Caco-2 (cell line): ENCODE data around the gene SLTM. TPM values are rescaled to one million over a fixed set of nuclear protein-coding genes. Genes with fewer than 3 reads are reported as not detected.
"Not testable (repeated sequence)": the region's sequence is repeated elsewhere in the genome, so short reads cannot be mapped to it uniquely, and the experiment has no call there.

Experiments
- BruUV-seq: library from RNA; stranded (reverse); fragments of 400-500 nt; replicated peaks from 2 replicates; lab custom pipeline; 2021; lab: Mats Ljungman, UMichigan
- CTCF ChIA-PET: fragments of 300-600 bp; sonication (Branson Sonifier 250); formaldehyde crosslinking; loops from one replicate; lab custom pipeline; 2022; ENCODE audit warnings: antibody characterized with exemption; lab: Charles Lee
- POLR2A ChIA-PET: fragments of 300-600 bp; sonication (Branson Sonifier 250); formaldehyde crosslinking; loops from one replicate; lab custom pipeline; 2022; ENCODE audit warnings: antibody characterized with exemption; lab: Charles Lee
- DNase-seq, 2 experiments: peaks; one replicate each; pipeline versions ENCODE4 v3.0.0 to v3.0.0-alpha.2; 2020 to 2022
- H3K27me3 ChIP-seq: replicated peaks from 2 replicates; pipeline ENCODE4 v1.6.0; 2011; ENCODE audit warnings: low read length; ENCODE audit not compliant: control insufficient read depth, insufficient read depth
- H3K36me3 ChIP-seq: 2 replicates; pipeline ENCODE4 v1.5.1; 2011; ENCODE audit warnings: low read length; ENCODE audit not compliant: control insufficient read depth, insufficient read depth
- H3K4me1 ChIP-seq: fragments of 250-450 bp; sonication (Bioruptor Pico); 2 replicates; pipeline ENCODE4 v1.5.1; 2020; ENCODE audit warnings: mild to moderate bottlenecking
- H3K4me3 ChIP-seq: 2 replicates; pipeline ENCODE4 v1.5.1; 2011; ENCODE audit warnings: low read depth, mild to moderate bottlenecking, control low read depth, low read length
- H3K9me3 ChIP-seq: fragments of 250-450 bp; sonication (Bioruptor Pico); 2 replicates; pipeline ENCODE4 v1.5.1; 2020; ENCODE audit warnings: mild to moderate bottlenecking, moderate library complexity
- H3K27ac Mint-ChIP-seq: one replicate; pipeline ENCODE4 v1.8.0; 2022; ENCODE audit warnings: mixed read lengths; ENCODE audit not compliant: unreplicated experiment
- H3K27me3 Mint-ChIP-seq: one replicate; pipeline ENCODE4 v1.8.0; 2022; ENCODE audit warnings: mixed read lengths; ENCODE audit not compliant: insufficient read depth, unreplicated experiment
- H3K36me3 Mint-ChIP-seq: one replicate; pipeline ENCODE4 v1.8.0; 2022; ENCODE audit warnings: mild to moderate bottlenecking, mixed read lengths; ENCODE audit not compliant: insufficient read depth, unreplicated experiment
- H3K4me1 Mint-ChIP-seq: one replicate; pipeline ENCODE4 v1.8.0; 2022; ENCODE audit warnings: low read depth, mixed read lengths; ENCODE audit not compliant: unreplicated experiment
- H3K4me3 Mint-ChIP-seq: one replicate; pipeline ENCODE4 v1.8.0; 2022; ENCODE audit warnings: mild to moderate bottlenecking, moderate library complexity, mixed read lengths; ENCODE audit not compliant: unreplicated experiment
- H3K9me3 Mint-ChIP-seq: one replicate; pipeline ENCODE4 v1.8.0; 2022; ENCODE audit warnings: mixed read lengths; ENCODE audit not compliant: unreplicated experiment
- CTCF ChIP-seq, 2 experiments: fragments of 200-600 bp in 1 of 2; IDR thresholded peaks; 1 replicate in 1 of 2; 2 replicates in 1 of 2; pipeline versions ENCODE4 v1.5.1 to v1.8.0; 2011 to 2022; ENCODE audit warnings: antibody characterized with exemption in 1 of 2, control low read depth in 1 of 2, inconsistent platforms in 1 of 2, low read depth in 1 of 2, low read length in 1 of 2, mild to moderate bottlenecking in 1 of 2, moderate library complexity in 1 of 2; ENCODE audit not compliant: insufficient read depth in 1 of 2, severe bottlenecking in 1 of 2, unreplicated experiment in 1 of 2
- intact Hi-C: fragments of 100-400 bp; cut with micrococcal nuclease; formaldehyde crosslinking; loops from one replicate; pipeline ENCODE4 v1.10.0; 2022; ENCODE audit not compliant: unreplicated experiment
- total RNA-seq: library from RNA; stranded (reverse); gene quantifications from 2 replicates; pipeline ENCODE4 v1.2.3, GENCODE V29; 2022

SLTM gene
- total RNA-seq, 1 experiment from 2014 or later: 79.5 TPM

GRCh38 chr15:58864602-58865424 lies 68.7 kb downstream of the SLTM start:
- H3K9me3 Mint-ChIP-seq: peaks cover 13% of the 10 kb centered on the region
- intact Hi-C loops: loop anchor here (10.0 kb wide), 1 partner anchor 640 kb away; no protein-coding TSS in a partner anchor
- POLR2A ChIA-PET: interaction anchor here (0.5 kb wide), 1 partner anchor 1424 kb away, joined by 5 read pairs; no protein-coding TSS in a partner anchor
- TF ChIP-seq CTCF (IDR thresholded peaks at IDR 0.05; ENCODE audit: insufficient read depth in 1 of 2, low read depth in 1 of 2, low read length in 1 of 2, severe bottlenecking in 1 of 2, unreplicated experiment in 1 of 2): no peak
- H3K27ac Mint-ChIP-seq: no peak overlapping the region
- Histone ChIP-seq H3K4me1 (no peaks in the 10 kb centered on the region), H3K9me3 (no peaks in the 10 kb centered on the region), H3K27me3 (no peaks in the 10 kb centered on the region), H3K36me3 (no peaks in the 10 kb centered on the region), H3K4me3 (no peak overlapping the region)
- no TSS peak for BruUV-seq
- H3K4me3 Mint-ChIP-seq: no peak overlapping the region
- CTCF ChIA-PET: no interaction called here
- H3K36me3 Mint-ChIP-seq: peaks cover 12% of the 10 kb centered on the region
- DNase-seq: peak in 1 of 2 experiments; percentile 8
- peaks cover 16% of the 10 kb centered on the region for H3K4me1 Mint-ChIP-seq
- H3K27me3 Mint-ChIP-seq: no peaks in the 10 kb centered on the region

- H3K36me3 Mint-ChIP-seq: peaks cover 8% of the 10 kb centered on the region
- Histone ChIP-seq H3K27me3 (no peaks in the 10 kb centered on the region), H3K36me3 (no peaks in the 10 kb centered on the region), H3K4me1 (no peaks in the 10 kb centered on the region), H3K4me3 (no peak overlapping the region), H3K9me3 (no peaks in the 10 kb centered on the region)
- ChIA-PET CTCF (no interaction called here), POLR2A (no interaction called here)
- TF ChIP-seq CTCF (IDR thresholded peaks at IDR 0.05; ENCODE audit: insufficient read depth in 1 of 2, low read depth in 1 of 2, low read length in 1 of 2, severe bottlenecking in 1 of 2, unreplicated experiment in 1 of 2): no peak
- no peak for DNase-seq
- H3K4me1 Mint-ChIP-seq: peaks cover 10% of the 10 kb centered on the region
- H3K27me3 Mint-ChIP-seq: no peaks in the 10 kb centered on the region
- BruUV-seq: no TSS peak
- intact Hi-C loops: loop anchor here (10.0 kb wide), 1 partner anchor 638 kb away; no protein-coding TSS in a partner anchor
- H3K9me3 Mint-ChIP-seq: peaks cover 6% of the 10 kb centered on the region
- no peak overlapping the region for H3K4me3 Mint-ChIP-seq
- H3K27ac Mint-ChIP-seq: no peak overlapping the region
These were observed 71.2 kb downstream of the SLTM start for GRCh38 chr15:58862326-58862725.

GRCh38 chr15:58856621-58857020 lies 76.9 kb downstream of the SLTM start:
- not testable (repeated sequence) for H3K27me3 Mint-ChIP-seq

More at GRCh38 chr15:58856621-58857020, 76.9 kb downstream of the SLTM start:
- CTCF ChIA-PET, H3K9me3 ChIP-seq, DNase-seq, H3K4me3 Mint-ChIP-seq, H3K4me3 ChIP-seq, H3K27me3 ChIP-seq, H3K9me3 Mint-ChIP-seq, BruUV-seq, POLR2A ChIA-PET, H3K27ac Mint-ChIP-seq, H3K4me1 ChIP-seq, intact Hi-C loops, H3K36me3 ChIP-seq, H3K4me1 Mint-ChIP-seq: not testable (repeated sequence)
- H3K36me3 Mint-ChIP-seq: peaks cover 19% of the 10 kb centered on the region
